PC-3 (cell line): ENCODE measurements around the gene JARID2. TPM values are rescaled to one million over a fixed set of nuclear protein-coding genes. Genes with fewer than 3 reads are reported as not detected.

Source experiments
- ATAC-seq: fragments of 200-7000 bp; cut with Tn5 transposase; 2 replicates; pipeline ENCODE4 v1.9.1; 2020; ENCODE audit warnings: mild to moderate bottlenecking, moderate library complexity
- BruUV-seq: library from RNA; stranded (reverse); fragments of 400-500 nt; replicated peaks from 2 replicates; lab custom pipeline; 2021; lab: Mats Ljungman, UMichigan
- CTCF ChIA-PET: fragments of 300-600 bp; sonication (Branson Sonifier 250); formaldehyde crosslinking; loops from one replicate; lab custom pipeline; 2022; ENCODE audit warnings: antibody characterized with exemption; lab: Charles Lee
- POLR2A ChIA-PET: fragments of 300-600 bp; sonication (Branson Sonifier 250); formaldehyde crosslinking; loops from one replicate; lab custom pipeline; 2022; ENCODE audit warnings: antibody characterized with exemption; ENCODE audit not compliant: unreplicated experiment; lab: Charles Lee
- DNase-seq: peaks from one replicate; pipeline ENCODE4 v3.0.0-alpha.2; 2015
- H2AFZ ChIP-seq: fragments of 300-600 bp; sonication (generic); 2 replicates; pipeline ENCODE4 v1.6.0; 2016; ENCODE audit warnings: antibody characterized with exemption, low read length
- H3F3A ChIP-seq: fragments of 300-600 bp; sonication (generic); one replicate; pipeline ENCODE4 v1.6.0; 2017; ENCODE audit warnings: antibody characterized with exemption, low read length, control low read depth, mild to moderate bottlenecking; ENCODE audit not compliant: unreplicated experiment
- H3K27ac ChIP-seq: fragments of 300-600 bp; sonication (generic); 2 replicates; pipeline ENCODE4 v1.5.1; 2016; ENCODE audit warnings: mild to moderate bottlenecking, low read length
- H3K27me3 ChIP-seq: fragments of 300-600 bp; sonication (generic); 2 replicates; pipeline ENCODE4 v1.6.1; 2016; ENCODE audit warnings: low read length, mixed read lengths
- H3K36me3 ChIP-seq: fragments of 300-600 bp; sonication (generic); 2 replicates; pipeline ENCODE4 v1.6.1; 2016; ENCODE audit warnings: low read depth, mixed run types, low read length, mixed read lengths
- H3K4me1 ChIP-seq: fragments of 300-600 bp; sonication (generic); 2 replicates; pipeline ENCODE4 v1.5.1; 2016; ENCODE audit warnings: low read length; ENCODE audit not compliant: insufficient read depth
- H3K4me2 ChIP-seq: fragments of 300-600 bp; sonication (generic); 2 replicates; pipeline ENCODE4 v1.6.0; 2016; ENCODE audit warnings: low read length
- H3K4me3 ChIP-seq: fragments of 300-600 bp; sonication (generic); 2 replicates; pipeline ENCODE4 v1.5.1; 2016; ENCODE audit warnings: mild to moderate bottlenecking, low read length, mixed read lengths
- H3K79me2 ChIP-seq: fragments of 300-600 bp; sonication (generic); 2 replicates; pipeline ENCODE4 v1.6.1; 2017; ENCODE audit warnings: low read length, mixed read lengths
- H3K9ac ChIP-seq: fragments of 300-600 bp; sonication (generic); 2 replicates; pipeline ENCODE4 v1.6.0; 2016; ENCODE audit warnings: mild to moderate bottlenecking, low read length
- H3K9me2 ChIP-seq: fragments of 300-600 bp; sonication (generic); replicated peaks from 2 replicates; pipeline ENCODE4 v1.6.1; 2016; ENCODE audit warnings: mixed run types, low read length, mixed read lengths
- H3K9me3 ChIP-seq: fragments of 300-600 bp; sonication (generic); 2 replicates; pipeline ENCODE4 v1.6.1; 2016; ENCODE audit warnings: low read length, mixed read lengths
- H4K20me1 ChIP-seq: fragments of 300-600 bp; sonication (generic); 2 replicates; pipeline ENCODE4 v1.6.1; 2016; ENCODE audit warnings: low read length, mixed read lengths
- EZH2 ChIP-seq: fragments of 300-600 bp; sonication (generic); IDR thresholded peaks from one replicate; pipeline ENCODE4 v1.6.1; 2017; ENCODE audit warnings: antibody characterized with exemption, mild to moderate bottlenecking, low read length; ENCODE audit not compliant: unreplicated experiment
- EZH2phosphoT487 ChIP-seq: fragments of 300-600 bp; sonication (generic); IDR thresholded peaks from 2 replicates; pipeline ENCODE4 v1.6.1; 2018; ENCODE audit warnings: mild to moderate bottlenecking, antibody characterized with exemption, low read length, borderline replicate concordance
- intact Hi-C: fragments of 100-400 bp; cut with micrococcal nuclease; formaldehyde crosslinking; loops from 2 replicates; pipeline ENCODE4 v1.9.0; 2023
- total RNA-seq: library from RNA; depleted of rRNA; stranded (reverse); fragments of >200 nt; gene quantifications from 2 replicates; pipeline ENCODE4 v1.2.3, GENCODE V29; 2014
- TF ChIP-seq, protein P1 (sequence below): fragments of 300-600 bp; sonication (generic); conservative IDR thresholded peaks from 2 replicates; pipeline ENCODE4 v1.5.1; 2017; ENCODE audit warnings: antibody characterized with exemption, low read depth, mild to moderate bottlenecking, low read length

JARID2 gene
- total RNA-seq, 1 experiment from 2014 or later = 11.0 TPM

DNA sequence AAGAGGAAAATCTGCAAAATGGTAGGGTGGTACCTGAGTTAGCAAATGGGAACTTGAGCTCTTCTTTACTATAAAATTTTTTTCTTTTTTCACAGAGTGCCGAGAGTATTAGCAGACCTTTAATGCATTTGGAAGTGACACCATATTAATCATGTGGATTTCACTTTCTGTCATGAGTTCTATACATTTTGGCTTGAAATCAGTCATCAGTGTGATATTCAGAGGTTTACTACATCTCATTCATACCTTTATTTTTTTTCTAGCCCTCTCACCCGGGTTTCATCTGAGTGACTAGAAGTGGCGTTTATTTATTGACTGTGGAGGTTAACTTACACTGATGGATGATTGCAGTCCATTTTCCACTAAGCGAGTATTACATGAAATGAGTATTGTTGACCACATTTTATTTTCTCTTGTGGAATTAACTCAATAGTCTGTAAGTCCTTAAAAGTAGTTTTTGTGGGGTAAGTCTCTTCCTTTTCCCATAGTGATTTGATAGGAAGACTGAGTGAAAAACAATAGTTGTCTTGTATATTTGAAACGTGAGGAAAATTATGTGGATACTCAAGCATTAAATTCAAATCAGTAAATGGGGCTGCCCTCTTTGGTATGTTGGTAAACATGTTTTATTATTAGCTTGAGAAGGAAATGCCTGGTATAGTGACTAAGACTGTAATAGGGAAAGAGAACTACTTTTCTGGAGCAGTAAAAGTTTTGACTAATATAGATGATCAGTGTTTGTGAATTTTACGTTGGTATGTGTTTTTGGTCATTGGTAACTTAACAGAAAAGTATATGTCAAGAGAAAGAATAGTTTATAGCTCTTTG, 55.5 kb downstream of the JARID2 start:
- no peak overlapping the region for H3K4me2 ChIP-seq
- H2AFZ ChIP-seq = no peak overlapping the region
- 0 out of 2 replicates have a peak, but pooled peaks cover 18% of the 10 kb centered on the region for H4K20me1 ChIP-seq
- no peaks in the 10 kb centered on the region for H3K36me3 ChIP-seq
- H3K9ac ChIP-seq = no peak overlapping the region
- H3K4me1 ChIP-seq = peaks cover 6% of the 10 kb centered on the region; the same call in 1 of the 2 replicates
- ChIA-PET CTCF (no interaction called here), POLR2A (no interaction called here)
- no peak overlapping the region for H3K27ac ChIP-seq
- DNase-seq (peak; percentile 19), ATAC-seq (peak; percentile 56)
- BruUV-seq = no TSS peak
- H3K79me2 ChIP-seq = peaks cover 93% of the 10 kb centered on the region
- no peaks in the 10 kb centered on the region for H3K9me2 ChIP-seq
- H3F3A ChIP-seq = no peaks in the 10 kb centered on the region
- H3K9me3 ChIP-seq = no peaks in the 10 kb centered on the region
- H3K27me3 ChIP-seq = no peaks in the 10 kb centered on the region
- TF ChIP-seq EZH2 (no peak), EZH2phosphoT487 (no peak)
- TF ChIP-seq, protein P1, sequence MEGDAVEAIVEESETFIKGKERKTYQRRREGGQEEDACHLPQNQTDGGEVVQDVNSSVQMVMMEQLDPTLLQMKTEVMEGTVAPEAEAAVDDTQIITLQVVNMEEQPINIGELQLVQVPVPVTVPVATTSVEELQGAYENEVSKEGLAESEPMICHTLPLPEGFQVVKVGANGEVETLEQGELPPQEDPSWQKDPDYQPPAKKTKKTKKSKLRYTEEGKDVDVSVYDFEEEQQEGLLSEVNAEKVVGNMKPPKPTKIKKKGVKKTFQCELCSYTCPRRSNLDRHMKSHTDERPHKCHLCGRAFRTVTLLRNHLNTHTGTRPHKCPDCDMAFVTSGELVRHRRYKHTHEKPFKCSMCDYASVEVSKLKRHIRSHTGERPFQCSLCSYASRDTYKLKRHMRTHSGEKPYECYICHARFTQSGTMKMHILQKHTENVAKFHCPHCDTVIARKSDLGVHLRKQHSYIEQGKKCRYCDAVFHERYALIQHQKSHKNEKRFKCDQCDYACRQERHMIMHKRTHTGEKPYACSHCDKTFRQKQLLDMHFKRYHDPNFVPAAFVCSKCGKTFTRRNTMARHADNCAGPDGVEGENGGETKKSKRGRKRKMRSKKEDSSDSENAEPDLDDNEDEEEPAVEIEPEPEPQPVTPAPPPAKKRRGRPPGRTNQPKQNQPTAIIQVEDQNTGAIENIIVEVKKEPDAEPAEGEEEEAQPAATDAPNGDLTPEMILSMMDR = no peak
- intact Hi-C loops = no loop called here
- H3K4me3 ChIP-seq = no peak overlapping the region

DNA sequence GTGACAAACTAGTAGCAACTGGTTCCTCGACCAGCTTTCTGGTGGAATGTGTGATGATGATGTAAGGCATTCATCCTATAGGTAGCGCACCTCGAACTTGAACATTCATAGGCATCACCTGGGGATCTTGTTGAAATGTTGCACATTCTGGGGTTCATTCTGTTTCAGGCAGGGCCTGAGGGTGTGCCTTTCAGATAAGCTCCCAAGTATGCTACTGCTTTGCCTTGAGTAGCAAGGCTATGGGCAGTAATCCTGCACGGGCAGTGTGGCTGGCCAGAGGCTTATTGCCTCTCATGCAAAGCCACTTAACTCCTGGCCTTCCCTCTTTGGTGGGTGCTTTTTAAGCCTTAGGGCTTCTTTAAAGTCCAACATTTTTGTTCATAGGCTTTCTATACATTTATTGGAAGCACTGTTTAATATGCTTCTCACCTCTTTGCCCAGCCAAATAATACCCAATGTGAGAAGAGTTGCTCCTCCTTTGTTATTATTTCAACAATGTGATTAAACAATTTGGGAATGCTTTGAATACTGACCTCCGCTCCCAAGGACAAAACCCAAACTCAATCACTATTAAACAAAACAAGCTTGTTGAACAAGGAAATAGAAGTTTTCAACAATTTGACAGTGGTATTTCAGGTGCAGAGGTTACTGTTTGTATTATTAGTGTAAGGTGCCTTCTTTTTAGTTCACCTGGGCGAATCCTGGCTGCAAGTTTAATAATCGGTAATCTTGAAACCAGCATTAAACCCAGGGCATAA, 57.5 kb downstream of the JARID2 start:
- Histone ChIP-seq H2AFZ (no peak overlapping the region), H3K79me2 (peaks cover 92% of the 10 kb centered on the region), H3K36me3 (no peaks in the 10 kb centered on the region), H3K9ac (no peak overlapping the region), H3K27me3 (no peaks in the 10 kb centered on the region), H3K4me3 (no peak overlapping the region), H4K20me1 (0 out of 2 replicates have a peak, but pooled peaks cover 21% of the 10 kb centered on the region), H3K4me1 (peaks cover 11% of the 10 kb centered on the region; the same call in 1 of the 2 replicates), H3K27ac (no peak overlapping the region), H3F3A (no peaks in the 10 kb centered on the region), H3K9me3 (no peaks in the 10 kb centered on the region), H3K9me2 (no peaks in the 10 kb centered on the region), H3K4me2 (no peak overlapping the region)
- DNase-seq = no peak
- ChIA-PET POLR2A (no interaction called here), CTCF (no interaction called here)
- BruUV-seq = no TSS peak
- intact Hi-C loops = no loop called here
- ATAC-seq = no peak
- TF ChIP-seq, protein P1 = no peak
- TF ChIP-seq EZH2 (no peak), EZH2phosphoT487 (no peak)
